DMS53 treated with DMSO at 0.1 percent for 48 hours (cell line): Measurements from ENCODE around the gene ZXDA.
"Not testable (repeated sequence)": the region's sequence is repeated elsewhere in the genome, so short reads cannot be mapped to it uniquely, and the experiment has no call there.

ENCODE experiments used
- DNase-seq: peaks from one replicate; lab custom pipeline; 2025; ENCODE audit not compliant: unreplicated experiment; lab: John Stamatoyannopoulos, UW

The ZXDA gene, protein sequence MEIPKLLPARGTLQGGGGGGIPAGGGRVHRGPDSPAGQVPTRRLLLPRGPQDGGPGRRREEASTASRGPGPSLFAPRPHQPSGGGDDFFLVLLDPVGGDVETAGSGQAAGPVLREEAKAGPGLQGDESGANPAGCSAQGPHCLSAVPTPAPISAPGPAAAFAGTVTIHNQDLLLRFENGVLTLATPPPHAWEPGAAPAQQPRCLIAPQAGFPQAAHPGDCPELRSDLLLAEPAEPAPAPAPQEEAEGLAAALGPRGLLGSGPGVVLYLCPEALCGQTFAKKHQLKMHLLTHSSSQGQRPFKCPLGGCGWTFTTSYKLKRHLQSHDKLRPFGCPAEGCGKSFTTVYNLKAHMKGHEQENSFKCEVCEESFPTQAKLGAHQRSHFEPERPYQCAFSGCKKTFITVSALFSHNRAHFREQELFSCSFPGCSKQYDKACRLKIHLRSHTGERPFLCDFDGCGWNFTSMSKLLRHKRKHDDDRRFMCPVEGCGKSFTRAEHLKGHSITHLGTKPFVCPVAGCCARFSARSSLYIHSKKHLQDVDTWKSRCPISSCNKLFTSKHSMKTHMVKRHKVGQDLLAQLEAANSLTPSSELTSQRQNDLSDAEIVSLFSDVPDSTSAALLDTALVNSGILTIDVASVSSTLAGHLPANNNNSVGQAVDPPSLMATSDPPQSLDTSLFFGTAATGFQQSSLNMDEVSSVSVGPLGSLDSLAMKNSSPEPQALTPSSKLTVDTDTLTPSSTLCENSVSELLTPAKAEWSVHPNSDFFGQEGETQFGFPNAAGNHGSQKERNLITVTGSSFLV

GRCh38 chrX:57910287-57910912 is at the start of gene ZXDA:
ZXDA (minus strand) TSS chrX:57910458; CDS start chrX:57910420, 38 bp downstream.
- not testable (repeated sequence) for DNase-seq

- DNase-seq = no peak
Measured at GRCh38 chrX:57952320-57952678, 42.0 kb upstream of the ZXDA start.

- DNase-seq = no peak
Measured at GRCh38 chrX:57951666-57952319, 41.5 kb upstream of the ZXDA start.

GRCh38 chrX:57933321-57933720 is 23.1 kb upstream of the ZXDA start:
- DNase-seq = no peak

- DNase-seq = no peak
Measured at GRCh38 chrX:57932266-57932665, 22.0 kb upstream of the ZXDA start.

- DNase-seq = no peak
Measured at GRCh38 chrX:57930051-57930450, 19.8 kb upstream of the ZXDA start.

DNA sequence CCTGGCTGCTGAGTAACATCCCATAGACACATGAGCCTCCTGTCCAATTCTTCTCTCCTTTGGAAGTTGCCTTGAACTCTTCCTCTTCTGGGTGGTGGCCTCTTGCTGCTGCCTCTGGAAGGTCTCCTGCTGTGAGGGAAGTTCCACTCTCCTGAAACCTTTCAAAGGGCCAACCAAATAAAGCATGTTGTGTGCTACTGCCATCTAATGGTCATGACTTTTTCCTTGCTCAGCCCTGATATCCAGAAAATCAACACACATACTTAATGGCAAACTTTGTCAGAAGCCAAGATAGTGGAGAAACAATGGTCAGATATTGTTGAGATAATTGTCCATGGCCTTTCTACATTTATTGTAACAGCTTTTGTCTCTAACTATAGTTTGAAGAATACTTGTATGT is 19.1 kb upstream of the ZXDA start:
- peak; percentile 31 for DNase-seq

GRCh38 chrX:57925806-57926205 is 15.5 kb upstream of the ZXDA start:
- DNase-seq = no peak

DNA sequence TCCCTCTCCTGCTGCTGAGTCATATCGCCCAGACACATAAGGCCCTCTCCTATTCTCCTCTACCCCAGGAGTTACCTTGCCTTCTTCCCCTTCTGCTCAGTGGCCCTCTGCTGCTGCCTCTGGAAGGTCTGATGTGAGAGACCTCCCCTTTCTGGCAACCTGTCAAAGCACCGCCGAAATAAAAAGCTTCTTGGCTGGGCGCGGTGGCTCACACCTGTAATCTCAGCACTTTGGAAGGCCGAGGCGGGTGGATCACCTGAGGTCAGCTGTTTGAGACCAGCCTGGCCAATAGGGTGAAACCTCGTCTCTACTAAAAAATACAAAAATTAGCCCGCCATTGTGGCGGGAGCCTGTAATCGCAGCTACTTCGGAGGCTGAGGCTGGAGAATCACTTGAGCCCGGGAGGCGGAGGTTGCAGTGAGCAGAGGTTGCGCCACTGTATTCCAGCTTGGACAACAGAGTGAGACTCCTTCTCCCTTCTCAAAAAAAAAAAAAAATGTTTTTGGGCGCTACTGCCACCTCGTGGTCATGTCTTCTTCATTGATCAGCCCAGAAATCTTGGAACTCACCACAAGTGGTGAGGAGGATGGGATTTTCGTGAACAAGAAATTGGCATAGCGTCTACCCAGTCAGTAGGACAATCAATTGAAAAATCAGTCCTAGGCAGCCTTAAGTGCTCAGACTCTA is 8.6 kb upstream of the ZXDA start:
- peak; percentile 30 for DNase-seq

DNA sequence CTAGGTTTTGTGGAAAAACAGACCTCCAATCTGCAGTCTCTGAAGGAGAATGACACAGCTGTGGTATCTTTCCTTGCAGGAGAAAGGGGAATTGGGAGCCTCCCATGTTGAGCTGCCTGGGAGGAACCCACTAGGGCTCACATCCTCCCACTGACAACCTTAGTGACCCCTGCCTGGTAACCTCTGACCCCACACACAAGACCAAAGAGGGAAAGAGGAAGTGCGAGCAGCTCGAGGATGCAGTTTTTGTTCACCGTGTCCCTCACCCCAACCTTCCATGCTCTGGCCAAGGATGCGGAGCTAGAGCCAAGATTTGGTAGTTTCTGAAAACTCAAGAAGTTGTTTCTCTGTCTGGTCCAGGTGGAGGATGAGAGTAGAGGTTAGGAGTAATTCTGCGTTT is 5.4 kb upstream of the ZXDA start:
- DNase-seq = no peak

- not testable (repeated sequence) for DNase-seq
Measured at GRCh38 chrX:57909595-57910286, 517 bp downstream of the ZXDA start.

- not testable (repeated sequence) for DNase-seq
Measured at GRCh38 chrX:57908972-57909594, 1.2 kb downstream of the ZXDA start.

DNA sequence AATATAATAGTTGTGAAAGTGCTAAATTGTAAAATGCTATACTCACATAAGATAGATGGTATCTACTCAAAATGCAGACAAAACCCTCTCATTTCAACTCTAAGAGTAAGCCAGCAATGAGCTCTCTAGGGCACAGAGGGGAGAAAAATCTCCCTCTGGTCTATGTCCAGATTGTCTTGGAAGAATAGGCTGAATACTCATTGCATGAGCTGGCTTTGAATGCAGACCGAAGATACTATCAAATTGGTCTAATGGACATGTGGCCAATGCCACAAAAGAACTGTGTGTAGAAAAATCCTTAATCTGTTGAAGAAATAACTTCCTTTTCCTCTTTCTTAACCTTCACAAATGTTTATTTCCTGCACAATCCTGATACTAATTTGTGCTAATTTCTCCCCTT is 3.5 kb downstream of the ZXDA start:
- no peak for DNase-seq

- no peak for DNase-seq
Measured at GRCh38 chrX:57905141-57905540, 5.1 kb downstream of the ZXDA start.

- DNase-seq = no peak
Measured at GRCh38 chrX:57904176-57904880, 5.9 kb downstream of the ZXDA start.

- no peak for DNase-seq
Measured at GRCh38 chrX:57902633-57903032, 7.6 kb downstream of the ZXDA start.

DNA sequence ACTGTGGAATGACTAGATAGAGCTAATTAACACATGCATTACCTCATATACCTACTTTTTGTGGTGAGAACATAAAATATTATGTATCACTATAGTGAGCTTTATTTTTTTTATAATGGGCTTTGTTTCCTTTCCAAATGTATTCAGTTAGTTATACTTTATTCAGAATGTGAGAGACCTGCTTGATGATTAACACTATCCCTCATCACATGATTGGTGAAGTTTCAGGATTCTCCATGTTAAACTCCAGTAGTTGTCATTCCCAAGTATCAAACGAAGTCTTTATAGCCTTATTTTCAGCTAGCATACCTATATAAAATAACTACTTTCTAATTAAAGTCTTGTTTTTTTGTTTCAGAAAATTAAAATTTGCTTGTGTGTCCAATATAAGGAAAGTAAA is 8.8 kb downstream of the ZXDA start:
- no peak for DNase-seq

DNA sequence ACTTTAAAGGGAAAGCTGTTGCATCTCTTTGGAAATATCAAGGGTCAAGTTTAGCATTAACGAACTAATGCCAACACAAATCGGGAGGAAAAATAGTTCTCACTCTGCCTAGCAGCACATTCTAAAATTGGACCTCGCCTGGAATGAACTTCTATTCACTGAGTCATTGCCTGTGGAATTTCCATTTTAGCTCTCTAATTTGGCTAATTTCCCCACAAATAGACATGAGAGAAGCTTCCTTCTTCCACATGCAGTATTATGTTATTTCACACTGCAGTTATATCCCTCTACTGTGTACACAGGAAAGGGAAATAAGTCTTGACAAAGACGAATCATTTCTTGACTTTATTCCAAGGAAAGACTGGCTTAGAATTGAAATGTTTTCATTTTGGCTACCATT is 9.3 kb downstream of the ZXDA start:
- no peak for DNase-seq

GRCh38 chrX:57899906-57900305 is 10.4 kb downstream of the ZXDA start:
- no peak for DNase-seq
